OCI-LY1 (cell line): ENCODE measurements around the gene TENM4.

Source experiments
- H2AFZ ChIP-seq: fragments of 200-600 bp; sonication (generic), shearing (Covaris generic); 2 replicates; pipeline ENCODE4 v1.6.0; 2014; ENCODE audit warnings: antibody characterized with exemption, mild to moderate bottlenecking, low read length
- H3F3A ChIP-seq: fragments of 200-600 bp; sonication (generic), shearing (Covaris generic); 2 replicates; pipeline ENCODE4 v1.6.0; 2014; ENCODE audit warnings: mild to moderate bottlenecking, antibody characterized with exemption, low read length, moderate library complexity; ENCODE audit not compliant: insufficient read depth
- H3K27ac ChIP-seq: fragments of 200-600 bp; sonication (generic); 2 replicates; pipeline ENCODE4 v1.5.1; 2014; ENCODE audit warnings: low read length, mixed run types, mild to moderate bottlenecking, low read depth; ENCODE audit not compliant: poor library complexity, severe bottlenecking
- H3K27me3 ChIP-seq: fragments of 200-600 bp; sonication (generic); 2 replicates; pipeline ENCODE4 v1.6.0; 2014; ENCODE audit warnings: antibody characterized with exemption, mild to moderate bottlenecking, low read length, moderate library complexity; ENCODE audit not compliant: insufficient read depth
- H3K36me3 ChIP-seq: fragments of 200-600 bp; sonication (generic); 2 replicates; pipeline ENCODE4 v1.6.1; 2014; ENCODE audit warnings: mild to moderate bottlenecking, antibody characterized with exemption, low read length, moderate library complexity, mixed read lengths; ENCODE audit not compliant: insufficient read depth
- H3K4me1 ChIP-seq: fragments of 200-600 bp; sonication (generic); 2 replicates; pipeline ENCODE4 v1.5.1; 2014; ENCODE audit warnings: mild to moderate bottlenecking, low read length, moderate library complexity; ENCODE audit not compliant: insufficient read depth, severe bottlenecking
- H3K4me2 ChIP-seq: fragments of 200-600 bp; sonication (generic), shearing (Covaris generic); 2 replicates; pipeline ENCODE4 v1.6.1; 2014; ENCODE audit warnings: low read length
- H3K4me3 ChIP-seq: fragments of 200-600 bp; sonication (generic); 2 replicates; pipeline ENCODE4 v1.5.1; 2014; ENCODE audit warnings: low read length, low read depth, mild to moderate bottlenecking, mixed read lengths; ENCODE audit not compliant: poor library complexity, severe bottlenecking
- H3K79me2 ChIP-seq: fragments of 200-600 bp; shearing (Covaris generic); 2 replicates; pipeline ENCODE4 v1.6.1; 2016; ENCODE audit warnings: mixed run types, low read length, mixed read lengths; ENCODE audit not compliant: insufficient read depth
- H3K9ac ChIP-seq: fragments of 200-600 bp; sonication (generic), shearing (Covaris generic); 2 replicates; pipeline ENCODE4 v1.6.1; 2014; ENCODE audit warnings: mild to moderate bottlenecking, low read length, mixed read lengths
- H3K9me2 ChIP-seq: fragments of 200-600 bp; sonication (generic), shearing (Covaris generic); 2 replicates; pipeline ENCODE4 v1.6.1; 2014; ENCODE audit warnings: low read depth, mild to moderate bottlenecking, low read length, mixed read lengths
- H3K9me3 ChIP-seq: fragments of 200-600 bp; shearing (Covaris generic); 2 replicates; pipeline ENCODE4 v1.6.1; 2014; ENCODE audit warnings: low read length, mixed read lengths
- H4K20me1 ChIP-seq: fragments of 200-600 bp; sonication (generic), shearing (Covaris generic); 2 replicates; pipeline ENCODE4 v1.6.0; 2016; ENCODE audit warnings: mild to moderate bottlenecking, low read length; ENCODE audit not compliant: insufficient read depth
- CTCF ChIP-seq: fragments of 200-600 bp; sonication (generic), shearing (Covaris generic); IDR thresholded peaks from 2 replicates; pipeline ENCODE4 v1.5.1; 2017; ENCODE audit warnings: mild to moderate bottlenecking, antibody characterized with exemption, low read length, moderate library complexity, mixed read lengths
- EZH2 ChIP-seq: fragments of 200-600 bp; sonication (generic), shearing (Covaris generic); IDR thresholded peaks from 2 replicates; pipeline ENCODE4 v1.8.0; 2017; ENCODE audit warnings: borderline replicate concordance, mixed run types, mild to moderate bottlenecking, antibody characterized with exemption, low read length, moderate library complexity, mixed read lengths

The TENM4 gene

DNA sequence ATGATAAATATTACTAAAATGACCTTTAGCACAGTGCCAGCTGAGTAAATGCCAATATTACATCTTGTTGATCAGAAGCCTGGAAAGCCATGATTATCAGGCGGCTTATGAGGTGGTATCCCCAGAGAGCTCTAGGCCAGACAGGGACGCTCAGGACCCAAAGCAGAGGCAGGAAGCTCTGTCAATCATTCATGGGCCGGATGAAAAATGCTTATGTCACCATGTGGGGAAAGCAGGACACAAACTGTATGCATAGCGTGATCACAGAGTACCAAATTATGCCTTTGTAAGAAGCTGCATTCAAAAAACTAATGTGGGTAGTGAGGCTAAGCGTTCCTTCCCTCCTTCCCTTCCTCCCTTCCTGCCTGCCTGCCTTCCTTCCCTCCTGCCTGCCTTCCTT is 82.6 kb downstream of the TENM4 start:
- H3K27me3 ChIP-seq, result no peaks in the 10 kb centered on the region
- H2AFZ ChIP-seq, result no peak overlapping the region
- no peak overlapping the region for H3K27ac ChIP-seq
- no peak for TF ChIP-seq CTCF
- TF ChIP-seq EZH2, result no peak
- no peak overlapping the region for H3K4me2 ChIP-seq
- no peaks in the 10 kb centered on the region for H3K4me1 ChIP-seq
- no peak overlapping the region for H3K9ac ChIP-seq
- no peaks in the 10 kb centered on the region for H3K79me2 ChIP-seq
- no peaks in the 10 kb centered on the region for H3K9me2 ChIP-seq
- H3K9me3 ChIP-seq, result peaks cover 2% of the 10 kb centered on the region; the same call in 1 of the 2 replicates
- H4K20me1 ChIP-seq, result no peaks in the 10 kb centered on the region
- H3K36me3 ChIP-seq, result no peaks in the 10 kb centered on the region
- no peak overlapping the region for H3K4me3 ChIP-seq
- no peaks in the 10 kb centered on the region for H3F3A ChIP-seq

DNA sequence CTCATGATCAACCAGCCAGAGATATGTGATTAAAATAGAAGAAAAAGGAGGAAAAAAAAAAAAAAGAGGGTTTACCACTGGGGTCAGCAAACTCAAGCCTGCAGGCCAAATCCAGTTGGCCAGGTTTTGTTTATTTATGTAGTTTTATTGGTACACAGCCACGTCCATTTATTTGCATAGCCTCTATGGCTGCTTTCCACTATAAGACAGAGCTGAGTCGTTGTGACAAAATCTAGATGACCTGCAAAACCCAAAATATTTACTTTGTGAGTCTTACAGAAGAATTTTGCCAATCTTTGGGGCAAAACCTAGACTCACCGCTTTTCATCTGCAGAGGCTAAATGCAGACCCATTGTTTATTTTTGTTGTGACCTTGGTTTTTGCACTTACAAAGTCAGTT is 87.1 kb downstream of the TENM4 start:
- no peak overlapping the region for H3K9ac ChIP-seq
- TF ChIP-seq EZH2 (no peak), CTCF (no peak)
- H3K4me1 ChIP-seq, result no peaks in the 10 kb centered on the region
- H3K4me2 ChIP-seq, result no peak overlapping the region
- H3K79me2 ChIP-seq, result no peaks in the 10 kb centered on the region
- H3K9me3 ChIP-seq, result no peaks in the 10 kb centered on the region
- no peak overlapping the region for H3K4me3 ChIP-seq
- H3K27ac ChIP-seq, result no peak overlapping the region
- no peak overlapping the region for H2AFZ ChIP-seq
- no peaks in the 10 kb centered on the region for H4K20me1 ChIP-seq
- H3K27me3 ChIP-seq, result 0 out of 2 replicates have a peak, but pooled peaks cover 4% of the 10 kb centered on the region
- H3K36me3 ChIP-seq, result no peaks in the 10 kb centered on the region
- H3K9me2 ChIP-seq, result no peaks in the 10 kb centered on the region
- H3F3A ChIP-seq, result no peaks in the 10 kb centered on the region

GRCh38 chr11:79352349-79352703 is 88.5 kb downstream of the TENM4 start:
- no peak overlapping the region for H3K4me3 ChIP-seq
- 0 out of 2 replicates have a peak, but pooled peaks cover 4% of the 10 kb centered on the region for H3K27me3 ChIP-seq
- H3K36me3 ChIP-seq, result no peaks in the 10 kb centered on the region
- H3K79me2 ChIP-seq, result no peaks in the 10 kb centered on the region
- no peak overlapping the region for H2AFZ ChIP-seq
- no peaks in the 10 kb centered on the region for H3K9me3 ChIP-seq
- no peak overlapping the region for H3K9ac ChIP-seq
- no peaks in the 10 kb centered on the region for H3K4me1 ChIP-seq
- H3K27ac ChIP-seq, result no peak overlapping the region
- no peaks in the 10 kb centered on the region for H3F3A ChIP-seq
- H4K20me1 ChIP-seq, result no peaks in the 10 kb centered on the region
- no peak for TF ChIP-seq CTCF
- TF ChIP-seq EZH2, result no peak
- H3K4me2 ChIP-seq, result no peak overlapping the region
- H3K9me2 ChIP-seq, result no peaks in the 10 kb centered on the region
